HCT116 (cell line): ENCODE measurements around the gene UTS2R. TPM values are rescaled to one million over a fixed set of nuclear protein-coding genes. Genes with fewer than 3 reads are reported as not detected.

Experiments
- ATAC-seq: fragments of 200-7000 bp; cut with Tn5 transposase; 2 replicates; pipeline ENCODE4 v1.9.1; 2020; ENCODE audit warnings: mild to moderate bottlenecking, moderate library complexity
- BruUV-seq: library from RNA; stranded (reverse); fragments of 400-500 nt; replicated peaks from 2 replicates; lab custom pipeline; 2021; lab: Mats Ljungman, UMichigan
- CTCF ChIA-PET: fragments of 300-600 bp; sonication (Branson Sonifier 250); formaldehyde crosslinking; loops from one replicate; lab custom pipeline; 2021; ENCODE audit warnings: antibody characterized with exemption; lab: Charles Lee
- POLR2A ChIA-PET: fragments of 300-600, 350-600 bp; sonication (Branson Sonifier 250); formaldehyde crosslinking; loops from one replicate; lab custom pipeline; 2021; ENCODE audit warnings: antibody characterized with exemption; lab: Charles Lee
- RAD21 ChIA-PET, 2 experiments: fragments of 300-600 bp; sonication (Branson Sonifier 250); formaldehyde crosslinking; loops; one replicate each; lab custom pipeline; 2023; ENCODE audit warnings: low total read pairs in 2 of 2; ENCODE audit not compliant: uncharacterized antibody in 2 of 2, unreplicated experiment in 2 of 2, low non-redundant PET in 1 of 2; lab: Charles Lee
- DNase-seq: peaks from one replicate; pipeline ENCODE4 v3.0.0-alpha.2; 2010; ENCODE audit warnings: low read depth, low spot score
- H2AFZ ChIP-seq: fragments of 200-600 bp; shearing (Covaris generic), sonication (generic); 2 replicates; pipeline ENCODE4 v1.6.1; 2017; ENCODE audit warnings: low read depth, mixed run types, mixed read lengths, antibody characterized with exemption, low read length; ENCODE audit not compliant: poor library complexity, severe bottlenecking
- H3K27ac ChIP-seq: 2 replicates; pipeline ENCODE4 v1.5.1; 2012; ENCODE audit warnings: low read depth, low read length
- H3K27me3 ChIP-seq: fragments of 200-600 bp; sonication (generic); 2 replicates; pipeline ENCODE4 v1.6.1; 2016; ENCODE audit warnings: mixed run types, low read length, mixed read lengths; ENCODE audit not compliant: insufficient read depth
- H3K36me3 ChIP-seq, 2 experiments: fragments of 200-500 bp in 1 of 2; fragments of 200-600 bp in 1 of 2; sonication (Bioruptor generic) in 1 of 2; sonication (generic) in 1 of 2; 2 replicates each; pipeline versions ENCODE4 v1.5.1 to v1.6.1; 2014 to 2016; ENCODE audit warnings: low read length in 2 of 2, inconsistent platforms in 1 of 2, mixed read lengths in 1 of 2, mixed run types in 1 of 2; ENCODE audit not compliant: insufficient read depth in 2 of 2, control insufficient read depth in 1 of 2
- H3K4me1 ChIP-seq, 2 experiments: fragments of 200-600 bp in 1 of 2; sonication (generic) in 1 of 2; 2 replicates each; pipeline versions ENCODE4 v1.5.1 to v1.6.1; 2012 to 2017; ENCODE audit warnings: low read length in 2 of 2, inconsistent platforms in 1 of 2, mild to moderate bottlenecking in 1 of 2, mixed read lengths in 1 of 2, mixed run types in 1 of 2, moderate library complexity in 1 of 2; ENCODE audit not compliant: insufficient read depth in 2 of 2, control insufficient read depth in 1 of 2
- H3K4me2 ChIP-seq: fragments of 200-600 bp; sonication (generic); 2 replicates; pipeline ENCODE4 v1.6.1; 2017; ENCODE audit warnings: mixed run types, low read length, mixed read lengths
- H3K4me3 ChIP-seq, 2 experiments: fragments of 200-600 bp in 1 of 2; sonication (generic) in 1 of 2; replicated peaks in 1 of 2; 2 replicates each; pipeline ENCODE4 v1.5.1; 2011 to 2016; ENCODE audit warnings: low read length in 2 of 2, control low read depth in 1 of 2, low read depth in 1 of 2, mild to moderate bottlenecking in 1 of 2, mixed read lengths in 1 of 2, mixed run types in 1 of 2
- H3K79me2 ChIP-seq: fragments of 200-600 bp; sonication (generic); 2 replicates; pipeline ENCODE4 v1.6.1; 2017; ENCODE audit warnings: mild to moderate bottlenecking, mixed run types, low read length, moderate library complexity, mixed read lengths; ENCODE audit not compliant: insufficient read depth
- H3K9ac ChIP-seq: fragments of 200-600 bp; sonication (generic); 2 replicates; pipeline ENCODE4 v1.6.1; 2016; ENCODE audit warnings: low read length, mixed read lengths
- H3K9me2 ChIP-seq: fragments of 200-600 bp; sonication (generic), shearing (Covaris generic); 2 replicates; pipeline ENCODE4 v1.6.1; 2017; ENCODE audit warnings: mixed run types, mild to moderate bottlenecking, moderate library complexity; ENCODE audit not compliant: insufficient read depth
- H3K9me3 ChIP-seq, 2 experiments: fragments of 200-500 bp in 1 of 2; fragments of 200-600 bp in 1 of 2; sonication (Bioruptor generic) in 1 of 2; sonication (generic) in 1 of 2; 2 replicates each; pipeline ENCODE4 v1.6.1; 2014 to 2017; ENCODE audit warnings: low read length in 2 of 2, mixed read lengths in 2 of 2, inconsistent platforms in 1 of 2, low read depth in 1 of 2, mild to moderate bottlenecking in 1 of 2, mixed run types in 1 of 2, moderate library complexity in 1 of 2; ENCODE audit not compliant: control insufficient read depth in 1 of 2, insufficient read depth in 1 of 2
- H4K20me1 ChIP-seq: fragments of 200-600 bp; sonication (generic), shearing (Covaris generic); 2 replicates; pipeline ENCODE4 v1.6.1; 2017; ENCODE audit warnings: mixed run types, mild to moderate bottlenecking, moderate library complexity; ENCODE audit not compliant: insufficient read depth
- CBX3 ChIP-seq: IDR thresholded peaks from 2 replicates; pipeline ENCODE4 v1.6.1; 2012; ENCODE audit warnings: low read depth
- CEBPB ChIP-seq: IDR thresholded peaks from 2 replicates; pipeline ENCODE4 v1.6.1; 2012; ENCODE audit warnings: low read depth
- EZH2phosphoT487 ChIP-seq: fragments of 200-600 bp; IDR thresholded peaks from 2 replicates; pipeline ENCODE4 v1.6.1; 2018; ENCODE audit warnings: antibody characterized with exemption, borderline replicate concordance
- POLR2A ChIP-seq: IDR thresholded peaks from 2 replicates; pipeline ENCODE4 v1.7.0; 2011; ENCODE audit warnings: borderline replicate concordance; ENCODE audit not compliant: insufficient read depth, insufficient read length; ENCODE audit errors: extremely low read depth
- POLR2AphosphoS5 ChIP-seq: IDR thresholded peaks from 2 replicates; pipeline ENCODE4 v1.6.1; 2011; ENCODE audit warnings: mild to moderate bottlenecking, low read depth, low read length, moderate library complexity
- RAD21 ChIP-seq: IDR thresholded peaks from 2 replicates; pipeline ENCODE4 v1.6.1; 2012; ENCODE audit warnings: low read depth, mild to moderate bottlenecking
- REST ChIP-seq: IDR thresholded peaks from 2 replicates; pipeline ENCODE4 v1.6.1; 2012; ENCODE audit warnings: low read depth
- SIN3A ChIP-seq: IDR thresholded peaks from 2 replicates; pipeline ENCODE4 v1.6.1; 2012; ENCODE audit warnings: low read depth
- SP1 ChIP-seq: IDR thresholded peaks from 2 replicates; pipeline ENCODE4 v1.6.1; 2012; ENCODE audit warnings: low read depth
- TCF7L2 ChIP-seq: IDR thresholded peaks from 2 replicates; pipeline ENCODE4 v1.7.0; 2011; ENCODE audit warnings: borderline replicate concordance, inconsistent platforms; ENCODE audit not compliant: insufficient read depth, insufficient read length; ENCODE audit errors: extremely low read depth
- YY1 ChIP-seq: IDR thresholded peaks from 2 replicates; pipeline ENCODE4 v1.6.1; 2011; ENCODE audit warnings: low read length, low read depth, moderate library complexity, mild to moderate bottlenecking; ENCODE audit not compliant: insufficient replicate concordance; ENCODE audit errors: extremely low read depth
- ZBTB33 ChIP-seq: IDR thresholded peaks from 2 replicates; pipeline ENCODE4 v1.6.1; 2011; ENCODE audit warnings: mild to moderate bottlenecking, low read length, moderate library complexity; ENCODE audit not compliant: insufficient replicate concordance; ENCODE audit errors: extremely low read depth
- ZFX ChIP-seq: fragments of 450-650 bp; IDR thresholded peaks from 2 replicates; pipeline ENCODE4 v1.6.1; 2017
- ZNF274 ChIP-seq: fragments of 200-500 bp; sonication (Bioruptor generic); IDR thresholded peaks from 2 replicates; pipeline ENCODE4 v1.6.1; 2014; ENCODE audit warnings: mild to moderate bottlenecking, low read depth, low read length, inconsistent platforms
- intact Hi-C: fragments of 100-400 bp; cut with micrococcal nuclease; formaldehyde crosslinking; loops from 2 replicates; pipeline ENCODE4 v1.10.0; 2022
- total RNA-seq: library from RNA; stranded (reverse); gene quantifications from one replicate; pipeline ENCODE4 v1.2.1, GENCODE V29; 2021; ENCODE audit not compliant: unreplicated experiment
- TF ChIP-seq, protein P1 (sequence below): IDR thresholded peaks from 2 replicates; pipeline ENCODE4 v1.6.1; 2012
- TF ChIP-seq, protein P2 (sequence below): IDR thresholded peaks from 2 replicates; pipeline ENCODE4 v1.6.1; 2012

The UTS2R gene
- total RNA-seq, 1 experiment from 2014 or later, result not detected

DNA sequence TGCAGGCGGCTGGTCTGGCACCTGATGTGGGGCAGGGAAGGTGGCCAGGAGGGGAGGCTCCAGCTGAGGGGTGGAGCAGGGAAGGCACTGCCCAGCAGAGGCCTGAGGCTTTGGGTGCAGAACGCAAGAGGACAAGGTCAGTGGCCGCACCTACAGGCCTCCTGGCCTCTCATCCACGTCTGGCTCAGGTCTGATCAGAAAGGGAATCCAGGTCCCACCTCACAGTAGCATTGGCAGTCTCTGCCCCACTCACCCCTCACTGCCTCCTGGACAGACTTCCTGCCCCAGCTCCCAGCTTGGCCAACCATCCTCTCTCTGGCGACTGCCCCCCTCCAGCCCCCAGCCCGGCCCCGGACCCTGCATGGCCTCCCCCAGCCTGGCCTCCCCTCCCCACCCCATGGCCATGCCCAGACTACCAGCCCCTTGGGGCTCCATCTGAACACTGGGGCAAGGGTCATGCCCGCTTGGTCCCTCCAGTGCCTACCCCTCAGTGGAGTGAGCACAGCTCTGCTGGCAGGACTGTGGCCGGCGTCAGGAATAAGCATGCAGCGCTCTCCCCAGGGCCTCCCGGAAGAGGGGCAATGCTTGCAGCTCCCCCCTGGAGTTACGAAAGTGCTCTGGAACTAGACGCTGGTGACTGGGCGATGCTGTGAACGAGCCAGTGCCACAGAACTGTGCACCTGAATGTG, 4.6 kb downstream of the UTS2R start:
- no peaks in the 10 kb centered on the region for H3K4me1 ChIP-seq

More for the DNA sequence above, 4.6 kb downstream of the UTS2R start:
- H3K36me3 ChIP-seq, result no peaks in the 10 kb centered on the region
- no peaks in the 10 kb centered on the region for H4K20me1 ChIP-seq
- no peaks in the 10 kb centered on the region for H3K79me2 ChIP-seq
- POLR2A ChIA-PET, result no interaction called here
- H2AFZ ChIP-seq, result no peak overlapping the region
- H3K4me3 ChIP-seq, result no peak overlapping the region
- H3K9me3 ChIP-seq, result no peaks in the 10 kb centered on the region
- ATAC-seq, result peak; percentile 20; the same call in 1 of the 2 replicates
- no peak overlapping the region for H3K27ac ChIP-seq
- intact Hi-C loops, result no loop called here
- no peaks in the 10 kb centered on the region for H3K27me3 ChIP-seq
- TF ChIP-seq SP1 (no peak), RAD21 (no peak), YY1 (no peak), TCF7L2 (no peak), CBX3 (no peak), ZNF274 (no peak), EZH2phosphoT487 (no peak), CEBPB (no peak), ZFX (no peak), SIN3A (no peak), POLR2AphosphoS5 (no peak), ZBTB33 (no peak), REST (no peak), POLR2A (no peak)
- TF ChIP-seq, protein P1, sequence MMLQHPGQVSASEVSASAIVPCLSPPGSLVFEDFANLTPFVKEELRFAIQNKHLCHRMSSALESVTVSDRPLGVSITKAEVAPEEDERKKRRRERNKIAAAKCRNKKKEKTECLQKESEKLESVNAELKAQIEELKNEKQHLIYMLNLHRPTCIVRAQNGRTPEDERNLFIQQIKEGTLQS, result no peak
- TF ChIP-seq, protein P2, sequence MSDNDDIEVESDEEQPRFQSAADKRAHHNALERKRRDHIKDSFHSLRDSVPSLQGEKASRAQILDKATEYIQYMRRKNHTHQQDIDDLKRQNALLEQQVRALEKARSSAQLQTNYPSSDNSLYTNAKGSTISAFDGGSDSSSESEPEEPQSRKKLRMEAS, result no peak
- TF ChIP-seq, all 23 proteins: peak for 0
- no peaks in the 10 kb centered on the region for H3K9me2 ChIP-seq
- ChIA-PET RAD21 (interaction anchor here in 1 of 2 experiments (0.7 kb wide), 1 partner anchor 252 kb away, joined by 5 read pairs; no protein-coding TSS in a partner anchor), CTCF (no interaction called here)
- no peak overlapping the region for H3K9ac ChIP-seq
- BruUV-seq, result no TSS peak
- no peak for DNase-seq
- H3K4me2 ChIP-seq, result no peak overlapping the region
